A549 (cell line): ENCODE data around the gene TMEM108.

Experiments used
- CBX2 ChIP-seq: fragments of 200-600 bp; sonication (generic); IDR thresholded peaks from 2 replicates; pipeline ENCODE4 v1.6.1; 2016; ENCODE audit warnings: low read depth, mild to moderate bottlenecking, borderline replicate concordance
- CTCF ChIP-seq: fragments of >200 bp; sonication (Bioruptor Twin); formaldehyde crosslinking; IDR thresholded peaks from 3 replicates; pipeline ENCODE4 v1.5.1; 2016
- MAZ ChIP-seq: fragments of 150-350 bp; IDR thresholded peaks from 2 replicates; pipeline ENCODE4 v1.6.1; 2014; ENCODE audit warnings: antibody characterized with exemption, low read depth, low read length, borderline replicate concordance
- NPAS2 ChIP-seq: fragments of 250-450 bp; sonication (Bioruptor Pico); IDR thresholded peaks from 2 replicates; pipeline ENCODE4 v1.8.0; 2022; ENCODE audit warnings: mild to moderate bottlenecking, moderate library complexity, borderline replicate concordance
- RAD21 ChIP-seq, 2 experiments: fragments of >200 bp in 1 of 2; sonication (Bioruptor Twin) in 1 of 2; formaldehyde crosslinking in 1 of 2; IDR thresholded peaks in 1 of 2; conservative IDR thresholded peaks in 1 of 2; 2 replicates in 1 of 2; 3 replicates in 1 of 2; pipeline ENCODE4 v1.6.1; 2012 to 2018; ENCODE audit warnings: inconsistent platforms in 1 of 2
- RNF2 ChIP-seq: fragments of 200-600 bp; sonication (generic); IDR thresholded peaks from 2 replicates; pipeline ENCODE4 v1.6.1; 2016; ENCODE audit warnings: low read depth, mild to moderate bottlenecking, antibody characterized with exemption, moderate library complexity, borderline replicate concordance
- SMC3 ChIP-seq: fragments of >200 bp; sonication (Bioruptor Twin); formaldehyde crosslinking; IDR thresholded peaks from 3 replicates; pipeline ENCODE4 v1.6.1; 2018; ENCODE audit warnings: inconsistent platforms
- USF2 ChIP-seq: fragments of 450-650 bp; IDR thresholded peaks from 2 replicates; pipeline ENCODE4 v1.6.1; 2014; ENCODE audit warnings: antibody characterized with exemption
- ZC3H11A ChIP-seq: fragments of 450-650 bp; IDR thresholded peaks from 2 replicates; pipeline ENCODE4 v1.6.1; 2014; ENCODE audit warnings: antibody characterized with exemption, mild to moderate bottlenecking

GRCh38 chr3:133376810-133377209 lies 338.6 kb downstream of the TMEM108 start:
- TF ChIP-seq SMC3, result no peak
- no peak for TF ChIP-seq CTCF
- no peak for TF ChIP-seq NPAS2
- no peak for TF ChIP-seq CBX2
- TF ChIP-seq ZC3H11A, result no peak
- TF ChIP-seq RAD21 (conservative IDR thresholded peaks at IDR 0.05 in 1 of 2, IDR thresholded peaks at IDR 0.05 in 1 of 2), result no peak
- no peak for TF ChIP-seq RNF2
- no peak for TF ChIP-seq MAZ
- TF ChIP-seq USF2, result no peak
